PC-3 (cell line): ENCODE data around the gene CMBL.

Source experiments
- EZH2 ChIP-seq: fragments of 300-600 bp; sonication (generic); IDR thresholded peaks from one replicate; pipeline ENCODE4 v1.6.1; 2017; ENCODE audit warnings: antibody characterized with exemption, mild to moderate bottlenecking, low read length; ENCODE audit not compliant: unreplicated experiment
- TF ChIP-seq, protein P1 (sequence below): fragments of 300-600 bp; sonication (generic); conservative IDR thresholded peaks from 2 replicates; pipeline ENCODE4 v1.5.1; 2017; ENCODE audit warnings: antibody characterized with exemption, low read depth, mild to moderate bottlenecking, low read length

DNA sequence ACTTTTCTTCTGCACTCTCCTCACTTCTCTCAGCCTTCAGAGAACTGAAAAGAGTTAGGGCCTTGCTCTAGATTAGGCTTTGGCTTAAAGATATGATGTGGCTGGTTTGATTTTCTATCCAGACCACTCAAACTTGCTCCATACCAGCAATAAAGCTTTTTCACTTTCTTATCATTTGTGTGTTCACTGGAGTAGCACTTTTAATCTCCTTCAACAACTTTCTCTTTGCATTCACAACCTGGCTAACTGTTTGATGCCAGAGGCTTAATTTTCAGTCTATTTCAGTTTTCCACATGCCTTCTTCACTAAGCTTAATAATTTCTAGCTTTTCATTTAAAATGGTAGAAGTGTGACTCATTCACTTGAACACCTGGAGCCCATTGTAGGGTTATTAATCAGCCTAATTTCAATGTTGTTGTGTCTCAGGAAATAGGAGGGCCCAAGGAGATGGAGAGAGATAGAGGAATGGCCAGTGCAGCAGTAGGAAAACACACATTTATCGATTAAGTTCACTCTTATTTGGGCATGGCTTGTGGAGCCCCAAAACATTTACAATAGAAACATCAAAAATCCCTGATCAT is 64.0 kb downstream of the CMBL start:
- TF ChIP-seq EZH2: no peak
- TF ChIP-seq, protein P1, sequence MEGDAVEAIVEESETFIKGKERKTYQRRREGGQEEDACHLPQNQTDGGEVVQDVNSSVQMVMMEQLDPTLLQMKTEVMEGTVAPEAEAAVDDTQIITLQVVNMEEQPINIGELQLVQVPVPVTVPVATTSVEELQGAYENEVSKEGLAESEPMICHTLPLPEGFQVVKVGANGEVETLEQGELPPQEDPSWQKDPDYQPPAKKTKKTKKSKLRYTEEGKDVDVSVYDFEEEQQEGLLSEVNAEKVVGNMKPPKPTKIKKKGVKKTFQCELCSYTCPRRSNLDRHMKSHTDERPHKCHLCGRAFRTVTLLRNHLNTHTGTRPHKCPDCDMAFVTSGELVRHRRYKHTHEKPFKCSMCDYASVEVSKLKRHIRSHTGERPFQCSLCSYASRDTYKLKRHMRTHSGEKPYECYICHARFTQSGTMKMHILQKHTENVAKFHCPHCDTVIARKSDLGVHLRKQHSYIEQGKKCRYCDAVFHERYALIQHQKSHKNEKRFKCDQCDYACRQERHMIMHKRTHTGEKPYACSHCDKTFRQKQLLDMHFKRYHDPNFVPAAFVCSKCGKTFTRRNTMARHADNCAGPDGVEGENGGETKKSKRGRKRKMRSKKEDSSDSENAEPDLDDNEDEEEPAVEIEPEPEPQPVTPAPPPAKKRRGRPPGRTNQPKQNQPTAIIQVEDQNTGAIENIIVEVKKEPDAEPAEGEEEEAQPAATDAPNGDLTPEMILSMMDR: no peak
